Endodermal cell (in vitro differentiated cells): ENCODE results near the gene EPHB1. TPM values are rescaled to one million over a fixed set of nuclear protein-coding genes. Genes with fewer than 3 reads are reported as not detected.

Source experiments
- DNase-seq: peaks from one replicate; pipeline ENCODE4 v3.0.0-alpha.2; 2017
- H3K27ac ChIP-seq: 2 replicates; pipeline ENCODE4 v1.5.1; 2013; ENCODE audit warnings: mild to moderate bottlenecking, low read depth, low read length, moderate library complexity
- H3K27me3 ChIP-seq: 2 replicates; pipeline ENCODE4 v1.6.1; 2013; ENCODE audit warnings: mild to moderate bottlenecking, low read length, moderate library complexity; ENCODE audit not compliant: insufficient read depth, control insufficient read depth, poor library complexity, severe bottlenecking
- H3K36me3 ChIP-seq: 2 replicates; pipeline ENCODE4 v1.7.0; 2013; ENCODE audit warnings: mild to moderate bottlenecking, low read length, moderate library complexity; ENCODE audit not compliant: control insufficient read depth, insufficient read depth
- H3K4me1 ChIP-seq: one replicate; pipeline ENCODE4 v1.7.0; 2013; ENCODE audit warnings: low read length; ENCODE audit not compliant: control insufficient read depth, insufficient read depth
- H3K4me3 ChIP-seq: 2 replicates; pipeline ENCODE4 v1.5.1; 2013; ENCODE audit warnings: mild to moderate bottlenecking, low read length, moderate library complexity
- H3K9ac ChIP-seq: 2 replicates; pipeline ENCODE4 v1.6.1; 2013; ENCODE audit warnings: mild to moderate bottlenecking, low read length, moderate library complexity; ENCODE audit not compliant: poor library complexity, severe bottlenecking; ENCODE audit errors: extremely low read depth
- H3K9me3 ChIP-seq: 2 replicates; pipeline ENCODE4 v1.6.1; 2013; ENCODE audit warnings: mild to moderate bottlenecking, low read length, moderate library complexity; ENCODE audit not compliant: control insufficient read depth
- H3K27ac Mint-ChIP-seq: 2 replicates; pipeline ENCODE4 v1.8.0; 2020; ENCODE audit warnings: mixed read lengths
- H3K27me3 Mint-ChIP-seq: 2 replicates; pipeline ENCODE4 v1.8.0; 2021; ENCODE audit warnings: mild to moderate bottlenecking, mixed read lengths; ENCODE audit not compliant: insufficient read depth
- H3K36me3 Mint-ChIP-seq: 2 replicates; pipeline ENCODE4 v1.8.0; 2020; ENCODE audit warnings: low read depth, mixed read lengths
- H3K4me1 Mint-ChIP-seq: 2 replicates; pipeline ENCODE4 v1.8.0; 2020; ENCODE audit warnings: mixed read lengths
- H3K4me3 Mint-ChIP-seq: 2 replicates; pipeline ENCODE4 v1.8.0; 2020; ENCODE audit warnings: mild to moderate bottlenecking, moderate library complexity, mixed read lengths
- H3K9me3 Mint-ChIP-seq: 2 replicates; pipeline ENCODE4 v1.8.0; 2020; ENCODE audit warnings: mild to moderate bottlenecking, mixed read lengths
- WGBS, 2 experiments: methylation state at CpG; one replicate each; pipeline versions ENCODE4 v1.1.5 to v1.1.7; 2013; ENCODE audit warnings: missing lambda C conversion rate in 2 of 2, mixed read lengths in 1 of 2; ENCODE audit not compliant: insufficient coverage in 1 of 2, insufficient read length in 1 of 2; 5-methylcytosine and 5-hydroxymethylcytosine counted together
- total RNA-seq, 2 donors: library from RNA; stranded (reverse); fragmentation: NEBNext Ultra II Directional in 1 of 2; extraction: Animal tissue kit (Norgen Biotek cat#: 25700) in 1 of 2; gene quantifications; 2 replicates in 1 of 2; 3 replicates in 1 of 2; pipeline ENCODE4 v1.2.1, GENCODE V29; 2021
- TF ChIP-seq, protein P1 (sequence below): fragments of 200-600 bp; sonication (generic); conservative IDR thresholded peaks from 2 replicates; pipeline ENCODE4 v1.5.0; 2021; ENCODE audit warnings: antibody characterized with exemption, mild to moderate bottlenecking

EPHB1 gene
- total RNA-seq, 2 donors from 2014 or later, result 2.9 to 3.6 TPM

DNA sequence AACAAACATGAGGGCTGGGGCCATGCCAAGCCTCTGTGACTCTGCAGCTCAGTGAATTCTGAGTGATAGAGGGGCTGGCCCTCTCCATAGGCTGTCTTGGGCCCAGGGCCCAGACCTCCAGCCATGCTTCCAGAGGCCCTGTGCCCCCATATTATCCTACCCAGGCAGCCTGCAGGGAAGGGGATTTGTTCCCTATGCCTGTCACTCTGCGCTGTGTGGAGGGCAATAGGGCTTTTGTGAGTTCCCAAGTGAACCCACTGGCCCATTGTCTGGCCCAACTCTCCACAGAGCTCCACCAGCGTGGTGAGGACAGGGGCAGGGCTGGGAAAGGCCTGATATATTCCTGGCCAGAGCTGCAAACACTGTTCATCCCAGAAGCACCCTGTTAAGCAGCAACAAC lies 113.2 kb downstream of the EPHB1 start:
- H3K4me3 Mint-ChIP-seq, result no peak overlapping the region
- TF ChIP-seq, protein P1, sequence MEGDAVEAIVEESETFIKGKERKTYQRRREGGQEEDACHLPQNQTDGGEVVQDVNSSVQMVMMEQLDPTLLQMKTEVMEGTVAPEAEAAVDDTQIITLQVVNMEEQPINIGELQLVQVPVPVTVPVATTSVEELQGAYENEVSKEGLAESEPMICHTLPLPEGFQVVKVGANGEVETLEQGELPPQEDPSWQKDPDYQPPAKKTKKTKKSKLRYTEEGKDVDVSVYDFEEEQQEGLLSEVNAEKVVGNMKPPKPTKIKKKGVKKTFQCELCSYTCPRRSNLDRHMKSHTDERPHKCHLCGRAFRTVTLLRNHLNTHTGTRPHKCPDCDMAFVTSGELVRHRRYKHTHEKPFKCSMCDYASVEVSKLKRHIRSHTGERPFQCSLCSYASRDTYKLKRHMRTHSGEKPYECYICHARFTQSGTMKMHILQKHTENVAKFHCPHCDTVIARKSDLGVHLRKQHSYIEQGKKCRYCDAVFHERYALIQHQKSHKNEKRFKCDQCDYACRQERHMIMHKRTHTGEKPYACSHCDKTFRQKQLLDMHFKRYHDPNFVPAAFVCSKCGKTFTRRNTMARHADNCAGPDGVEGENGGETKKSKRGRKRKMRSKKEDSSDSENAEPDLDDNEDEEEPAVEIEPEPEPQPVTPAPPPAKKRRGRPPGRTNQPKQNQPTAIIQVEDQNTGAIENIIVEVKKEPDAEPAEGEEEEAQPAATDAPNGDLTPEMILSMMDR, result no peak
- no peaks in the 10 kb centered on the region for H3K4me1 ChIP-seq
- no peak overlapping the region for H3K27ac ChIP-seq
- H3K36me3 ChIP-seq, result no peaks in the 10 kb centered on the region
- 91% methylated on average over 2 of the region's 2 CpGs; no CpG with 5 or more reads in 1 of the 2 experiments for WGBS, 2 experiments
- no peaks in the 10 kb centered on the region for H3K9me3 Mint-ChIP-seq
- H3K27ac Mint-ChIP-seq, result no peak overlapping the region
- no peak overlapping the region for H3K9ac ChIP-seq
- peaks cover 9% of the 10 kb centered on the region for H3K27me3 Mint-ChIP-seq
- H3K4me3 ChIP-seq, result no peak overlapping the region
- H3K4me1 Mint-ChIP-seq, result no peaks in the 10 kb centered on the region
- no peak for DNase-seq
- no peaks in the 10 kb centered on the region for H3K27me3 ChIP-seq
- H3K9me3 ChIP-seq, result no peaks in the 10 kb centered on the region
- no peaks in the 10 kb centered on the region for H3K36me3 Mint-ChIP-seq

DNA sequence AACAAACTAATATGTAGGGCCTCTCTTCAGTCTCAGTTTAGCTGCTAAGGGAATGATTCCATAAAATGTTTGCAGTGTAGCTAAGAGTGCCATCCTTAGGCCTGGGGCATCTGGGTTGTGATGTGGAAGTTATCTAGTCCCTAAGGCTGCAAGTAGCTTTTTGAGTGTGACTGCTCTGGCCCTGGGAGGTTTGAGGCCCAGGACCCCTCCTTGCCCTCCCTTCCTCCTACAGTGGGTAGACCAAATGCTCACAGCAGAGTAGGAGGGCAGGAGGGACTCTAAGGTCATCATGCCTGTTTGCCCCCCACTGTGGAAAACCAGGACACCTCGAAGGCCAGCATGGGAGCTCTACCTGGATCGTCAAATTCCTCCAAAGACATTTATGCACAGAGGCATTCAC lies 115.0 kb downstream of the EPHB1 start:
- Mint-ChIP-seq H3K36me3 (no peaks in the 10 kb centered on the region), H3K27ac (no peak overlapping the region), H3K27me3 (peaks cover 7% of the 10 kb centered on the region), H3K9me3 (no peaks in the 10 kb centered on the region), H3K4me3 (no peak overlapping the region), H3K4me1 (peaks cover 3% of the 10 kb centered on the region)
- Histone ChIP-seq H3K9ac (no peak overlapping the region), H3K4me1 (no peaks in the 10 kb centered on the region), H3K9me3 (no peaks in the 10 kb centered on the region), H3K4me3 (no peak overlapping the region), H3K27ac (no peak overlapping the region), H3K27me3 (no peaks in the 10 kb centered on the region), H3K36me3 (no peaks in the 10 kb centered on the region)
- DNase-seq, result no peak
- 86 to 100% methylated on average over 1 to 2 of the region's 2 CpGs for WGBS, 2 experiments
- TF ChIP-seq, protein P1, result no peak

DNA sequence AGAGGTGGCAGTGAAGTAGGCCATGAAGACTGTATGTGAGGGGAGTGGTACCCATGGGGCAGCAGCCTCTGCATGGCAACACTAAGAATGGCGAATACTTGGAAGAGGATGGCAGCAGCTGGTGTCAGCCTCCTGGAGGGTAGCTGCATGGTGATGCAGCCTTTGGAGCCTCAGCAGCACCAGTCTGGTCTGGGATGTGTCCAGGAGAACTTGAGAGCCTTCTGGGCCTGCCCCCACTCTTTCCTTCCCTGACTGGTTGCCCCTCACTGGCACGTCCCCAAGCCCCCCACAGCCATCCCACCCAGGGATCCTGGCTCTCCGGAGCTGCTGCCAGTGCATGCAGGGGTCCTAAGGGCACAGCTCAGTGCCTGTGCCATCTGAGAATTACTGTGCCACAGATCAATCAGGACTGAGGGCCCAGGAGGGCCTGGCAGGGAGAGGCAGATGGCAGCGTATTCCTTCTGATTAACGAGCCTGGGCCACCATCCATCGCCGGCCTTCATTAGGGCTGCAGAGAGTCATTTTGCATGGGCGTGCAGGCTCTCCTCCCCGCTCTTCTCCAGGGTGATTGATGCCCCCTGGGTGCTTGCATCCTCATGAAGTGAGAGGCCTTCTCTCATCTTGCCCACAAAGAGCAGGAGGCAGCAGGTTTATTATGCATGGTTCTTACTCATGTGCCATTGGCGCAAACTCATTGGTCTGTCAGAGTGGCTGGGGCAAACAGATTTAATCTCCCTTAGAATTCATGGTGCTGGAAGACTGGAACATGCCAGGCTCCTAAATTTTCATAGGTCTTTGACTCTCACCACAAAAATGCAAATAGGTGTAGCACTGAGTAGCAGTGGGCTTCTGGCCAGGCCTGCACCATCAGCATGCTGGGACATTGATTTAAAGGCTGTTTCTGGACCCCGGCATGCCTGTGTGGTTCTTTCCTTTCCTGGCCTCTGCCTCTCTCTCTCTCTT lies 116.8 kb downstream of the EPHB1 start:
- Histone ChIP-seq H3K36me3 (no peaks in the 10 kb centered on the region), H3K4me3 (no peak overlapping the region), H3K4me1 (no peaks in the 10 kb centered on the region), H3K9ac (no peak overlapping the region), H3K9me3 (no peaks in the 10 kb centered on the region), H3K27me3 (no peaks in the 10 kb centered on the region), H3K27ac (no peak overlapping the region)
- peaks cover 7% of the 10 kb centered on the region for H3K9me3 Mint-ChIP-seq
- H3K36me3 Mint-ChIP-seq, result no peaks in the 10 kb centered on the region
- 93% methylated on average over 9 to 11 of the region's 11 CpGs for WGBS, 2 experiments
- peaks cover 3% of the 10 kb centered on the region for H3K4me1 Mint-ChIP-seq
- TF ChIP-seq, protein P1, result no peak
- peaks cover 12% of the 10 kb centered on the region for H3K27me3 Mint-ChIP-seq
- H3K27ac Mint-ChIP-seq, result no peak overlapping the region
- no peak for DNase-seq
- H3K4me3 Mint-ChIP-seq, result no peak overlapping the region
